Measurements from ENCODE around the gene MAD1L1. TPM values are rescaled to one million over a fixed set of nuclear protein-coding genes. Genes with fewer than 3 reads are reported as not detected.

MAD1L1 gene
- total and polyA plus RNA-seq, 4 donors = 12.8 to 20.7 (median 16.5) TPM

DNA sequence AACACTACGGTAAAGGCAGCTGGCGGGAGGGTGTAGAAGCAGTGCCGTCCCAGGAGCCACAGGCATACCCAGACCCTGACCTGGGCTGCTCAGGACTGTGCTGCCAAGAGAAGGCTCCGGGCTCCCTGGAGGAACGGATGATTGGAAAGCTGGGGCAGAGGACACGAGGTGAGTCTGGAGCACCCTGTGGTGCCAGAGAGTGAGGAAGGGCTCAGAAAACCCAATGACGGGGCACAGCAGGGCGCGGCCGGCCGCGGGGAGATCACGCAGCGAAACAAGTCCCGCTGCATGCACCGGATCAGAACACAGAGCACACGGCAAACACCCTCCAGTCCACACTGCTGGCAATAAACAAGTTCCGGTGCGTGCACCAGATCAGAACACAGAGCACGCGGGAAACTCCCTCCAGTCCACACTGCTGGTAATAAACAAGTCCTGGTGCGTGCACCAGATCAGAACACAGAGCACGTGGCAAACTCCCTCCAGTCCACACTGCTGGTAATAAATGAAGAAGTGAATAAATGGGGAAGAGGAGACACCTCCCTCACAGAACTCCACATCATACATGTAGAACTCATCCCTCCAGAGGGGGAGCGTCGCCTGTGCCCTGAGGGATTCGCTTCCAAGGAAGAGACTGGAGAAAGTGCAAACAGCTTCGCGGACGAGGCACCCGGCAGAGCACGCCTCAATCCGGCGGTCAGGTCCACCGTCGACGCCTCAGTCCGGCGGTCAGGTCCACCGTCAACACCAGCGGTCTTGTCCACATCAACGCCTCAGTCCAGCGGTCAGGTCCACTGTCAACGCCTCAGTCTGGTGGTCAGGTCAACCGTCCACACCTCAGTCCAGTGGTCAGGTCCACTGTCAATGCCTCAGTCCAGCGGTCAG is 265.0 kb downstream of the MAD1L1 start:
- 97% methylated on average over 45 of the region's 45 CpGs for WGBS
- no peaks in the 10 kb centered on the region for H3K9me3 ChIP-seq (ENCODE audit: control insufficient read depth in 4 of 4, low read length in 3 of 4)

GRCh38 chr7:1966631-1967200 is 266.0 kb downstream of the MAD1L1 start:
- no peaks in the 10 kb centered on the region for H3K36me3 ChIP-seq (ENCODE audit: control insufficient read depth in 4 of 4, insufficient read depth in 3 of 4, low read depth in 1 of 4, low read length in 3 of 4)
- 96% methylated on average over 26 of the region's 26 CpGs for WGBS
- DNase-seq (ENCODE audit: low spot score) = no peak
- H3K27ac ChIP-seq (ENCODE audit: low read depth in 1 of 2, low read length in 2 of 2) = no peak overlapping the region
- peaks cover 0 to 6% (median 6%) of the 10 kb centered on the region in 4 donors for H3K4me1 ChIP-seq (ENCODE audit: control insufficient read depth in 4 of 4, insufficient read depth in 4 of 4, low read length in 3 of 4)
- H3K9me3 ChIP-seq (ENCODE audit: control insufficient read depth in 4 of 4, low read length in 3 of 4) = no peaks in the 10 kb centered on the region
- no peak overlapping the region for H3K4me3 ChIP-seq (ENCODE audit: low read depth in 1 of 3, low read length in 3 of 3)
- no peak overlapping the region for H3K9ac ChIP-seq (ENCODE audit: low read depth in 1 of 2, low read length in 2 of 2)
- no peaks in the 10 kb centered on the region for H3K27me3 ChIP-seq (ENCODE audit: control insufficient read depth in 4 of 4, insufficient read depth in 4 of 4, low read length in 3 of 4)
- TF ChIP-seq REST (IDR thresholded peaks at IDR 0.05) = no peak
- TF ChIP-seq TAF1 (conservative IDR thresholded peaks at IDR 0.05) = no peak
- no peak for TF ChIP-seq SP1 (IDR thresholded peaks at IDR 0.05)
- no peak for TF ChIP-seq HNF4G (IDR thresholded peaks at IDR 0.05)
- TF ChIP-seq RXRA (IDR thresholded peaks at IDR 0.05) = no peak
- TF ChIP-seq YY1 (IDR thresholded peaks at IDR 0.05) = no peak
- no peak for TF ChIP-seq GABPA (IDR thresholded peaks at IDR 0.05 in 1 of 2, conservative IDR thresholded peaks at IDR 0.05 in 1 of 2)
- TF ChIP-seq FOXA1 (IDR thresholded peaks at IDR 0.05) = no peak

More for the DNA sequence above, 265.0 kb downstream of the MAD1L1 start:
- H3K27me3 ChIP-seq (ENCODE audit: control insufficient read depth in 4 of 4, insufficient read depth in 4 of 4, low read length in 3 of 4) = no peaks in the 10 kb centered on the region
- TF ChIP-seq GABPA (IDR thresholded peaks at IDR 0.05 in 1 of 2, conservative IDR thresholded peaks at IDR 0.05 in 1 of 2) (no peak), RAD21 (IDR thresholded peaks at IDR 0.05) (no peak), REST (IDR thresholded peaks at IDR 0.05) (no peak), YY1 (IDR thresholded peaks at IDR 0.05) (no peak), TAF1 (conservative IDR thresholded peaks at IDR 0.05) (no peak), HNF4A (conservative IDR thresholded peaks at IDR 0.05) (no peak), FOXA1 (IDR thresholded peaks at IDR 0.05) (no peak), SP1 (IDR thresholded peaks at IDR 0.05) (no peak), RXRA (IDR thresholded peaks at IDR 0.05) (no peak), NR2F2 (IDR thresholded peaks at IDR 0.05) (no peak), HNF4G (IDR thresholded peaks at IDR 0.05) (no peak), JUND (IDR thresholded peaks at IDR 0.05) (no peak), EGR1 (IDR thresholded peaks at IDR 0.05; ENCODE audit: low read depth in 2 of 2) (no peak)
- TF ChIP-seq, protein P1, sequence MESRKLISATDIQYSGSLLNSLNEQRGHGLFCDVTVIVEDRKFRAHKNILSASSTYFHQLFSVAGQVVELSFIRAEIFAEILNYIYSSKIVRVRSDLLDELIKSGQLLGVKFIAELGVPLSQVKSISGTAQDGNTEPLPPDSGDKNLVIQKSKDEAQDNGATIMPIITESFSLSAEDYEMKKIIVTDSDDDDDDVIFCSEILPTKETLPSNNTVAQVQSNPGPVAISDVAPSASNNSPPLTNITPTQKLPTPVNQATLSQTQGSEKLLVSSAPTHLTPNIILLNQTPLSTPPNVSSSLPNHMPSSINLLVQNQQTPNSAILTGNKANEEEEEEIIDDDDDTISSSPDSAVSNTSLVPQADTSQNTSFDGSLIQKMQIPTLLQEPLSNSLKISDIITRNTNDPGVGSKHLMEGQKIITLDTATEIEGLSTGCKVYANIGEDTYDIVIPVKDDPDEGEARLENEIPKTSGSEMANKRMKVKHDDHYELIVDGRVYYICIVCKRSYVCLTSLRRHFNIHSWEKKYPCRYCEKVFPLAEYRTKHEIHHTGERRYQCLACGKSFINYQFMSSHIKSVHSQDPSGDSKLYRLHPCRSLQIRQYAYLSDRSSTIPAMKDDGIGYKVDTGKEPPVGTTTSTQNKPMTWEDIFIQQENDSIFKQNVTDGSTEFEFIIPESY (IDR thresholded peaks at IDR 0.05) = no peak
- TF ChIP-seq, protein P2, sequence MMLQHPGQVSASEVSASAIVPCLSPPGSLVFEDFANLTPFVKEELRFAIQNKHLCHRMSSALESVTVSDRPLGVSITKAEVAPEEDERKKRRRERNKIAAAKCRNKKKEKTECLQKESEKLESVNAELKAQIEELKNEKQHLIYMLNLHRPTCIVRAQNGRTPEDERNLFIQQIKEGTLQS (IDR thresholded peaks at IDR 0.05) = no peak
- H3K36me3 ChIP-seq (ENCODE audit: control insufficient read depth in 4 of 4, insufficient read depth in 3 of 4, low read depth in 1 of 4, low read length in 3 of 4) = no peaks in the 10 kb centered on the region
- H3K27ac ChIP-seq (ENCODE audit: low read depth in 1 of 2, low read length in 2 of 2) = no peak overlapping the region
- no peak overlapping the region for H3K9ac ChIP-seq (ENCODE audit: low read depth in 1 of 2, low read length in 2 of 2)
- no peak overlapping the region for H3K4me3 ChIP-seq (ENCODE audit: low read depth in 1 of 3, low read length in 3 of 3)
- DNase-seq (ENCODE audit: low spot score) = no peak
- peaks cover 0 to 6% (median 6%) of the 10 kb centered on the region in 4 donors for H3K4me1 ChIP-seq (ENCODE audit: control insufficient read depth in 4 of 4, insufficient read depth in 4 of 4, low read length in 3 of 4)
